ENCODE data around the gene SERTM2.

SERTM2 gene

GRCh38 chrX:111483135-111483534 is 28.3 kb upstream of the SERTM2 start:
- Histone ChIP-seq H3K4me3 (ENCODE audit: low read depth, low read length) (no peak overlapping the region), H3K9me3 (ENCODE audit: control insufficient read depth, insufficient read depth, low read depth, low read length) (no peaks in the 10 kb centered on the region), H3K4me1 (ENCODE audit: control insufficient read depth, insufficient read depth, low read length) (no peaks in the 10 kb centered on the region), H3K36me3 (ENCODE audit: control insufficient read depth in 2 of 2, insufficient read depth in 1 of 2, low read length in 2 of 2) (no peaks in the 10 kb centered on the region), H3K27ac (ENCODE audit: extremely low read depth, low read depth, low read length) (no peak overlapping the region)
- ChIA-PET CTCF (interaction anchor here (1.5 kb wide), 1 partner anchor 39 kb away, joined by 5 read pairs; no protein-coding TSS in a partner anchor), POLR2A (no interaction called here)
- no peak for TF ChIP-seq YY2 (tag by site-specific recombination; IDR thresholded peaks at IDR 0.05)
- TF ChIP-seq FEZF1 (tag by site-specific recombination; IDR thresholded peaks at IDR 0.05) = no peak
- TF ChIP-seq, protein P1, sequence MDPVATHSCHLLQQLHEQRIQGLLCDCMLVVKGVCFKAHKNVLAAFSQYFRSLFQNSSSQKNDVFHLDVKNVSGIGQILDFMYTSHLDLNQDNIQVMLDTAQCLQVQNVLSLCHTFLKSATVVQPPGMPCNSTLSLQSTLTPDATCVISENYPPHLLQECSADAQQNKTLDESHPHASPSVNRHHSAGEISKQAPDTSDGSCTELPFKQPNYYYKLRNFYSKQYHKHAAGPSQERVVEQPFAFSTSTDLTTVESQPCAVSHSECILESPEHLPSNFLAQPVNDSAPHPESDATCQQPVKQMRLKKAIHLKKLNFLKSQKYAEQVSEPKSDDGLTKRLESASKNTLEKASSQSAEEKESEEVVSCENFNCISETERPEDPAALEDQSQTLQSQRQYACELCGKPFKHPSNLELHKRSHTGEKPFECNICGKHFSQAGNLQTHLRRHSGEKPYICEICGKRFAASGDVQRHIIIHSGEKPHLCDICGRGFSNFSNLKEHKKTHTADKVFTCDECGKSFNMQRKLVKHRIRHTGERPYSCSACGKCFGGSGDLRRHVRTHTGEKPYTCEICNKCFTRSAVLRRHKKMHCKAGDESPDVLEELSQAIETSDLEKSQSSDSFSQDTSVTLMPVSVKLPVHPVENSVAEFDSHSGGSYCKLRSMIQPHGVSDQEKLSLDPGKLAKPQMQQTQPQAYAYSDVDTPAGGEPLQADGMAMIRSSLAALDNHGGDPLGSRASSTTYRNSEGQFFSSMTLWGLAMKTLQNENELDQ (tag by site-specific recombination; IDR thresholded peaks at IDR 0.05; ENCODE audit: low read depth) = no peak
- TF ChIP-seq, protein P2, sequence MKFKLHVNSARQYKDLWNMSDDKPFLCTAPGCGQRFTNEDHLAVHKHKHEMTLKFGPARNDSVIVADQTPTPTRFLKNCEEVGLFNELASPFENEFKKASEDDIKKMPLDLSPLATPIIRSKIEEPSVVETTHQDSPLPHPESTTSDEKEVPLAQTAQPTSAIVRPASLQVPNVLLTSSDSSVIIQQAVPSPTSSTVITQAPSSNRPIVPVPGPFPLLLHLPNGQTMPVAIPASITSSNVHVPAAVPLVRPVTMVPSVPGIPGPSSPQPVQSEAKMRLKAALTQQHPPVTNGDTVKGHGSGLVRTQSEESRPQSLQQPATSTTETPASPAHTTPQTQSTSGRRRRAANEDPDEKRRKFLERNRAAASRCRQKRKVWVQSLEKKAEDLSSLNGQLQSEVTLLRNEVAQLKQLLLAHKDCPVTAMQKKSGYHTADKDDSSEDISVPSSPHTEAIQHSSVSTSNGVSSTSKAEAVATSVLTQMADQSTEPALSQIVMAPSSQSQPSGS (tag by site-specific recombination; IDR thresholded peaks at IDR 0.05; ENCODE audit: low read depth) = no peak
- no peak for TF ChIP-seq ZNF140 (tag by site-specific recombination; IDR thresholded peaks at IDR 0.05)
- TF ChIP-seq ZBTB10 (tag by site-specific recombination; IDR thresholded peaks at IDR 0.05) = no peak
- no peak for TF ChIP-seq ZNF114 (tag by site-specific recombination; IDR thresholded peaks at IDR 0.05)
- no peak for TF ChIP-seq ZNF311 (tag by site-specific recombination; IDR thresholded peaks at IDR 0.05; ENCODE audit: borderline replicate concordance)
- TF ChIP-seq ZNF24 (tag by site-specific recombination; IDR thresholded peaks at IDR 0.05) = no peak
- no peak for TF ChIP-seq PRDM2 (tag by site-specific recombination; IDR thresholded peaks at IDR 0.05; ENCODE audit: borderline replicate concordance)
- no peak for TF ChIP-seq ZNF184 (tag by site-specific recombination; IDR thresholded peaks at IDR 0.05)
- TF ChIP-seq ZNF146 (tag by site-specific recombination; IDR thresholded peaks at IDR 0.05) = no peak
- TF ChIP-seq, protein P3, sequence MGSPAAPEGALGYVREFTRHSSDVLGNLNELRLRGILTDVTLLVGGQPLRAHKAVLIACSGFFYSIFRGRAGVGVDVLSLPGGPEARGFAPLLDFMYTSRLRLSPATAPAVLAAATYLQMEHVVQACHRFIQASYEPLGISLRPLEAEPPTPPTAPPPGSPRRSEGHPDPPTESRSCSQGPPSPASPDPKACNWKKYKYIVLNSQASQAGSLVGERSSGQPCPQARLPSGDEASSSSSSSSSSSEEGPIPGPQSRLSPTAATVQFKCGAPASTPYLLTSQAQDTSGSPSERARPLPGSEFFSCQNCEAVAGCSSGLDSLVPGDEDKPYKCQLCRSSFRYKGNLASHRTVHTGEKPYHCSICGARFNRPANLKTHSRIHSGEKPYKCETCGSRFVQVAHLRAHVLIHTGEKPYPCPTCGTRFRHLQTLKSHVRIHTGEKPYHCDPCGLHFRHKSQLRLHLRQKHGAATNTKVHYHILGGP (tag by site-specific recombination; IDR thresholded peaks at IDR 0.05) = no peak
- no peak for TF ChIP-seq ZNF571 (tag by site-specific recombination; IDR thresholded peaks at IDR 0.05)
- TF ChIP-seq ZNF664 (tag by site-specific recombination; IDR thresholded peaks at IDR 0.05) = no peak
- TF ChIP-seq, protein P4, sequence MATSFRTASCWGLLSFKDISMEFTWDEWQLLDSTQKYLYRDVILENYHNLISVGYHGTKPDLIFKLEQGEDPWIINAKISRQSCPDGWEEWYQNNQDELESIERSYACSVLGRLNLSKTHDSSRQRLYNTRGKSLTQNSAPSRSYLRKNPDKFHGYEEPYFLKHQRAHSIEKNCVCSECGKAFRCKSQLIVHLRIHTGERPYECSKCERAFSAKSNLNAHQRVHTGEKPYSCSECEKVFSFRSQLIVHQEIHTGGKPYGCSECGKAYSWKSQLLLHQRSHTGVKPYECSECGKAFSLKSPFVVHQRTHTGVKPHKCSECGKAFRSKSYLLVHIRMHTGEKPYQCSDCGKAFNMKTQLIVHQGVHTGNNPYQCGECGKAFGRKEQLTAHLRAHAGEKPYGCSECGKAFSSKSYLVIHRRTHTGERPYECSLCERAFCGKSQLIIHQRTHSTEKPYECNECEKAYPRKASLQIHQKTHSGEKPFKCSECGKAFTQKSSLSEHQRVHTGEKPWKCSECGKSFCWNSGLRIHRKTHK (tag by site-specific recombination; IDR thresholded peaks at IDR 0.05) = no peak
- TF ChIP-seq ZNF501 (tag by site-specific recombination; IDR thresholded peaks at IDR 0.05) = no peak
- no peak for TF ChIP-seq ZNF16 (tag by site-specific recombination; IDR thresholded peaks at IDR 0.05; ENCODE audit: low read depth)
- TF ChIP-seq KLF16 (tag by site-specific recombination; IDR thresholded peaks at IDR 0.05) = no peak
- no peak for TF ChIP-seq YY1 (tag by site-specific recombination; IDR thresholded peaks at IDR 0.05)

All from HEK293 (cell line).